Cardiac fibroblast (primary cell): Measurements from ENCODE around the gene YTHDF2.
"Not testable (repeated sequence)": the region's sequence is repeated elsewhere in the genome, so short reads cannot be mapped to it uniquely, and the experiment has no call there.

Experiments
- DNase-seq, 2 donors: peaks; one replicate each; pipeline versions ENCODE4 v3.0.0 to v3.0.0-alpha.2; 2010; ENCODE audit warnings: low read depth in 2 of 2
- H3K4me3 ChIP-seq, 2 donors: replicated peaks in 1 of 2; 1 replicate in 1 of 2; 2 replicates in 1 of 2; pipeline ENCODE4 v1.5.1; 2011; ENCODE audit warnings: low read depth in 2 of 2, low read length in 2 of 2, mild to moderate bottlenecking in 2 of 2, moderate library complexity in 1 of 2
- TF ChIP-seq, protein P1 (sequence below): IDR thresholded peaks from one replicate; pipeline ENCODE4 v1.5.1; 2011; ENCODE audit warnings: low read depth, mild to moderate bottlenecking, low read length, inconsistent platforms

Gene YTHDF2

DNA sequence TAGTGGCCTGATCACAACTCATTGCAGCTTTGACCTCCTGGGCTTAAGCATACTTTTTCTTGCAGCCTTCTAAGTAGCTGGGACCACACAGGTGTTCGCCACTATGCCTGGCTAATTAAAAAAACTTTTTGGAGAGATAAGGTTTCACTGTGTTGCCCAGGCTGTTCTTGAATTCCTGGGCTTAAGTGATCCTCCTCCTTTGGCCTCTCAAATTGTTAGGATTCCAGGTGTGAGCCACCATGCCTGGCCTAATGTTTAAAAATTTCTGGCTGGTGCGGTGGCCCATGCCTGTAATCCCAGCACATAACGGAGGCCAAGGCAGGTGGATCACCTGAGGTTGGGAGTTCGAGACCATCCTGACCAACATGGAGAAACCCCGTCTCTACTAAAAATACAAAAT, 24.4 kb downstream of the YTHDF2 start:
- DNase-seq: no peak
- H3K4me3 ChIP-seq: no peak overlapping the region
- TF ChIP-seq, protein P1, sequence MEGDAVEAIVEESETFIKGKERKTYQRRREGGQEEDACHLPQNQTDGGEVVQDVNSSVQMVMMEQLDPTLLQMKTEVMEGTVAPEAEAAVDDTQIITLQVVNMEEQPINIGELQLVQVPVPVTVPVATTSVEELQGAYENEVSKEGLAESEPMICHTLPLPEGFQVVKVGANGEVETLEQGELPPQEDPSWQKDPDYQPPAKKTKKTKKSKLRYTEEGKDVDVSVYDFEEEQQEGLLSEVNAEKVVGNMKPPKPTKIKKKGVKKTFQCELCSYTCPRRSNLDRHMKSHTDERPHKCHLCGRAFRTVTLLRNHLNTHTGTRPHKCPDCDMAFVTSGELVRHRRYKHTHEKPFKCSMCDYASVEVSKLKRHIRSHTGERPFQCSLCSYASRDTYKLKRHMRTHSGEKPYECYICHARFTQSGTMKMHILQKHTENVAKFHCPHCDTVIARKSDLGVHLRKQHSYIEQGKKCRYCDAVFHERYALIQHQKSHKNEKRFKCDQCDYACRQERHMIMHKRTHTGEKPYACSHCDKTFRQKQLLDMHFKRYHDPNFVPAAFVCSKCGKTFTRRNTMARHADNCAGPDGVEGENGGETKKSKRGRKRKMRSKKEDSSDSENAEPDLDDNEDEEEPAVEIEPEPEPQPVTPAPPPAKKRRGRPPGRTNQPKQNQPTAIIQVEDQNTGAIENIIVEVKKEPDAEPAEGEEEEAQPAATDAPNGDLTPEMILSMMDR: no peak

DNA sequence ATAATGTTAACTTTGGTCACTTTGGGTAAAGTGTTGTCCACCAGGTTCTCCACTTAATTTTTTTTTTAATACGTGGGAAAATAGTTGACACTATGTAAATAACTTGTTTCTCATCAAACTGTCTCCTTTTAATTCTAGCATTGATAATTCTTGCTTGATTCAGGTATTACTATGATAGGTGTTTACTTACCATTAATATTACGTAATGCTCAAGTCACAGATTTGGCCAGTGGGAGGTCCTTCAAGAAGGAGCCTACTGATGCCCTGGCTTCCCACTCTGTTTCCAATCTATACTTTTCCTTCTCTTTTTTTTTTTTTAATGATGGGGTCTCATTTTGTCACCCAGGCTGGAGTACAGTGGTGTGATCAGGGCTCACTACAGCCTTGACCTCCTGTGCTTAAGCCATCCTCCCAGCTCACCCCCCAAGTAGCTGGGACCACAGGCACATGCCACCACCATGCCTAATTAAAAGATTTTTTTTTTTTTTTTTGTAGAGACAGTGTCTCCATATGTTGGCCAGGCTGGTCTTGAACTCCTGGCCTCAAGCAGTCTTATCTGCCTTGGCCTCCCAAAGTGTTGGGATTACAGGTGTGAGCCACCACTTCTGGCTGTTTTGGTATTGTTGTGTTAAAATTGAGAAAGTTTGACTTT, 29.9 kb downstream of the YTHDF2 start:
- H3K4me3 ChIP-seq: no peak overlapping the region
- DNase-seq: no peak
- TF ChIP-seq, protein P1: no peak

DNA sequence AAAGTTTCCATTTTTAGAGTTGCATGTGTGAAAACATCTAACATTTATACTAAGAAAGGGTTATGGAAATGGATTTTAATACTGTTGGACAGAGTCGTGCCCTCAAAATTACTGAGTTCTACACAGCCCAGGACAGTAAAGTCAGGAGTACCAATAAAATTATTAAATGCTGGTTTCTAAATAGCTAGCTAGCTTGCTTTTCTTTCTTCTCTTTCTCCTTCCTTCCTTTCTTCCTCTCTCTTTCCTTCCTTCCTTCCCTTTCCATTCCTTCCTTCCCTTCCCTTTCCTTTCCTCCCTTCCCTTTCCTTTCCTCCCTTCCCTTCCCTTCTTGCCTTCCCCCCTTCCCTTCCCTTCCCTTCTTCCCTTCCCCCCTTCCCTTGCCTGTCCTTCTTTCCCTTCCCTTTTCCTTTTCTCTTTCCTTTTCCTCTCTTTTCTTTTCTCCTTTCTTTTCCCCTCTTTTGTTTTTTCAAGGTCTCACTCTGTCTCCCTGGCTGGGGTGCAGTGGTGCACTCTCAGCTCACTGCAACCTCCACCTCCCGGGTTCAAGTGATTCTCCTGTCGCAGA, 33.9 kb downstream of the YTHDF2 start:
- TF ChIP-seq, protein P1: no peak
- no peak overlapping the region for H3K4me3 ChIP-seq
- no peak for DNase-seq

DNA sequence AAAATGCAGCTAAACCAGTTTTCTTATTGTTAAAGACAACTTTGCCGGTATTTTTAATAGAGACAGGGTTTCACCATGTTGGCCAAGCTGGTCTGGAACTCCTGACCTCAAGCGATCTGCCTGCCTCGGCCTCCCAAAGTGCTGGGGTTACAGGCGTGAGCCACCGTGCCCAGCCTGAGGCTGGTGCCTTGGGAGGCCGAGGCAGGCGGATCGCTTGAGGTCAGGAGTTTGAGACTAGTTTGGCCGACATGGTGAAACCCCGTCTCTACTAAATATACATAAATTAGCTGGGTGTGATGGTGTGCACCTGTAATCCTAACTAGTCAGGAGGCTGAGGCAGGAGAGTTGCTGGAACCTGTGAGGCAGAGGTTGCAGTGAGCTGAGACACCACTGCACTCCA, 35.2 kb downstream of the YTHDF2 start:
- not testable (repeated sequence) for H3K4me3 ChIP-seq, DNase-seq

DNA sequence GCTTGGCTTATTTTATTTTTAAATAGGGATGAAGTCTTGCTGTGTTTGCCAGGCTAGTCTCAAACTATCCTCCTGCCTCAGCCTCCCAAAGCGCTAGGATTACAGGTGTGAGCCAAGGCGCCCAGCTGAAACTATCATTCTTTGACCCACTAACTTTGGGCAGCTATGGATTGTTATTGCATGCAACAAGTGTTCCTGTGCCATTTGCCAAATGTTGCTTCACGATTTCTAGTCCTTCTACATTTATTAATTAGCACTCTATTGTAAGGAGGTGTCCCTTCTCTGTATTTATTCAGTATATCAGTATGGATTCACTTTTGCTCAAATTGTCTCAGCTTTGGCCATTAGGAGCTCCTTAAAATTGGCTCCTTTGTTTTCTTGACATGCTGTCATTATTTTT, 36.4 kb downstream of the YTHDF2 start:
- TF ChIP-seq, protein P1: no peak
- no peak for DNase-seq
- H3K4me3 ChIP-seq: no peak overlapping the region

DNA sequence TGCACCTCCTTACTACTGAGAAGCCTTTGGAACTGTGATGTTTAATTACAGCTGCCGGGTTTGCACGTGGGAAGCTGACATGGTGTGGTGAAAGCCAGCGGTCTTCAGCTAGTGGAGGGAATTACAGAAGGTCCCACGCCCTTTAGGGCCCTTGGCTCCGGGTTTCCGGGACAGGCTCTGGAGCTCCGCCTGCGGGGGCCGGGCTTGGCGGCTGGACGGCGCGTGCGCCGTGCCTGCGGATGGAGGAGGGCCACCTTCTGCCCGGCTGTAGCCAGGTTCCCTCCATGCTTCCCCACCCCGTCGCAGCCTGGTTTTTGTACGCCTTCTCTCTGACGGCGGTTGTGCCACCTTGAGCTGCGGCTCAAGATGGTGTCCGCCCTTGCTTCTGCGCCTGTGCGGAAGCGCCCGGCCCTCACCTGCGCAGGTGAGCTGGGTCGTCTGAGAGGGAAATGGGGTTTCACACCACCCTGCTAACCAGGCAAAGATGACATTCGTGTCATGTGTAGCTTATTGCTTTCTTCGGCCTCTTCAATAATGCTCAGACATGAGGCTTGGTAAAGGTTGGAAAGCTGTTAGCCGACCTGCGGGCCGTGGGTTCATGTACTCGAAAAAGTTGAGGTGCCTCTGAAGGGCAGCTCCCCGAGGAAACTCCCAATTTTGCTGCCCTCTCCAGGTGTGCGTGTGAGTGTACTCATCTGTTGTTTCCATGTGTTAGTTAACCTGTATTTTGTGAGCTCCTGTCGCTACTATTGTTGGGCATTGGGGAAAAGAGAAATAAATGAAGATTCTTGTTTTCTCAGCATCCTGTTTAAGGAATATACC, 38.6 kb downstream of the YTHDF2 start:
- H3K4me3 ChIP-seq: peak overlapping the region; percentile 40 to 44
- TF ChIP-seq, protein P1: no peak

DNA sequence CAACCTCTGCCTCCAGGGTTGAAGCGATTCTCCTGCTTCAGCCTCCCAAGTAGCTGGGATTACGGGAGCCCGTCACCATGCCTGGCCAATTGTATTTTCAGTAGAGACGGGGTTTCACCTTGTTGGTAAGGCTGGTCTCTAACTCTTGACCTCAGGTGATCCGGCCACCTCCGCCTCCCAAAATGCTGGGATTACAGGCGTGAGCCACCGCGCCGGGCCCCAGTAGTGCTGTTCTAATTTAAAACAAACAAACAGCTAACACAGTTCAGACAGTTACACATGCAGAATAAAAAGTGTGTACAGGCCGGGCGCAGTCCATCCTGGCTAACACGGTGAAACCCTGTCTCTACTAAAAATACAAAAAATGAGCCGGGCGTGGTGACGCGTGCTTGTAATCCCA, 39.6 kb downstream of the YTHDF2 start:
- TF ChIP-seq, protein P1: no peak
- DNase-seq: no peak
- no peak overlapping the region for H3K4me3 ChIP-seq

More for the DNA sequence above, 38.6 kb downstream of the YTHDF2 start:
- DNase-seq: peak; percentile 64 to 80
